GM08714 (cell line): ENCODE results near the gene PPFIA1.

Source experiments
- H3K4me3 ChIP-seq: fragments of 200-500 bp; sonication (Bioruptor generic); 2 replicates; pipeline ENCODE4 v1.5.1; 2014; ENCODE audit warnings: mild to moderate bottlenecking, low read length, inconsistent platforms
- ZNF274 ChIP-seq: IDR thresholded peaks from 2 replicates; pipeline ENCODE4 v1.6.1; 2012; ENCODE audit warnings: mild to moderate bottlenecking, low read depth, low read length

Gene PPFIA1

DNA sequence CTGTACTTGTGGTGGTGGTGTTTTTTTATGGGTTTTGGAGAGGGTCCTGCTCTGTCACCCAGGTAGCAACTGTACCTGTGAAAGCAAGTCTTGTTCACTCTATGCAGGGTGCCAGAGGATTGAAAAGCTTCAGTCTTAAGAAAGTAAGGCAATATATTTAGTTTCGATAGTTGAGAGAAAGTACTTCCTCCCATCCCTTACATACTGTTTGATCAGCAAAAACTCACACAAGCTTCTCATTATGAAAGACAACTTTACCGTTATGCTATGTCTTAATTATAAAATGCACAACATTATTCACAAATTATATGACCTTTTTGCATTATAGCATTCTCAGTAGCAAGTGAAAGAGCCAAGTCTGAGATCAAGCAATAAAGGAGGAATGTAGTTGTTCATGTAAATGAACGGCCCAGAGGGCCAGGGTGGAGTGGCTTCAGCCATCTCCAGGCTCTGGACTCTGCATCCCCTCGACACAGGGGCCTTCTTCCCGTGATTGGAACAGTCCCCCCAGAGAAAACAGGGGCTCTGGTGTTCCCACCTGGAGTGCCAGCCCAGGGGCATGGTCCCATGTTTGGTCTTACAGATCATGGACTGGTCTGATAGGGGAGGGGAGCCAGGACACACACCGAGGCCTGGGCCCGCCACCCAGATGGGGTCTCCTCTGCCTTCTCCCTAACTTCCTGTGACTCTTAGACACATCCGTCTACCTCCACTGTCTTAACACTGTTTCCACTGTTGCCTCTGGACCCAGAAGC is 89.1 kb downstream of the PPFIA1 start:
- TF ChIP-seq ZNF274: no peak
- H3K4me3 ChIP-seq: no peak overlapping the region

DNA sequence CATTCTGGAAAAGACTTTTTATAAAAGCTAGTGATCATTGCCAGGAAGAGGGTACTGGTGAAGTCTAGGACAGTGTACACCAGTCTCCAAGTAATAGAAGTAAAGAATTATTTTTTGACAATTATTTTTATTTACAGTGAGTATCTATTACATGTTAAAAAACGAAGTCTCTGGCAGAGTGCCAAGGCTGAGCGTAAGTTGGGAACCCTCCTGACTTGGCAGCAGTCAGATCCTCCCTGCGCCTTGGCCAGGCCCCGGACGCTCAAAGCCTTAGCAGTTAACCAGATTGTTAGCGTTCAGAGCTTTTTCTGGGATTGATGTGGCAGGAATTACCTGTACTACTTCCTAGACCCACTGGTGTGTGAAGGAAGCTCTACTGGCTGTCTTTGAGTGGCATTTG is 89.7 kb downstream of the PPFIA1 start:
- TF ChIP-seq ZNF274: no peak
- H3K4me3 ChIP-seq: no peak overlapping the region

DNA sequence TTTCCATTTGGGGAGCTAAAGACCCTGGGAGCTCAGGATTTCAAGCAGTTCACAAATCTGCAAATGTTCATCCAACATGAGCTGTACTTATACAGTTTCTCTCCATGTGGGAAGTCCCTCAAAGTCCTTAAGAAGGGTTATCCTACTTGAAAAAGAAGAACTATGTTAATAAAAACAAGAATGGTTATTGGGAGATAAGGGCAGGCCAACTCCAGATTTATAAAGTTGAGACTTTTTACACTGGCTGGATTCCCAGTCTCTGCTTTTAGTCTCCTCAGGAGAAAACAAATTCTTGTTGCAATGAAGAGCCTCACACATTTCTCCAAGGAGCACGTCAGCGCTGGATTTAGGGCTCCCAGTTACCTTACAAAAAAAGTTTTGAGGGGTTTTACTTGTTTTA is 93.7 kb downstream of the PPFIA1 start:
- TF ChIP-seq ZNF274: no peak
- H3K4me3 ChIP-seq: no peak overlapping the region

DNA sequence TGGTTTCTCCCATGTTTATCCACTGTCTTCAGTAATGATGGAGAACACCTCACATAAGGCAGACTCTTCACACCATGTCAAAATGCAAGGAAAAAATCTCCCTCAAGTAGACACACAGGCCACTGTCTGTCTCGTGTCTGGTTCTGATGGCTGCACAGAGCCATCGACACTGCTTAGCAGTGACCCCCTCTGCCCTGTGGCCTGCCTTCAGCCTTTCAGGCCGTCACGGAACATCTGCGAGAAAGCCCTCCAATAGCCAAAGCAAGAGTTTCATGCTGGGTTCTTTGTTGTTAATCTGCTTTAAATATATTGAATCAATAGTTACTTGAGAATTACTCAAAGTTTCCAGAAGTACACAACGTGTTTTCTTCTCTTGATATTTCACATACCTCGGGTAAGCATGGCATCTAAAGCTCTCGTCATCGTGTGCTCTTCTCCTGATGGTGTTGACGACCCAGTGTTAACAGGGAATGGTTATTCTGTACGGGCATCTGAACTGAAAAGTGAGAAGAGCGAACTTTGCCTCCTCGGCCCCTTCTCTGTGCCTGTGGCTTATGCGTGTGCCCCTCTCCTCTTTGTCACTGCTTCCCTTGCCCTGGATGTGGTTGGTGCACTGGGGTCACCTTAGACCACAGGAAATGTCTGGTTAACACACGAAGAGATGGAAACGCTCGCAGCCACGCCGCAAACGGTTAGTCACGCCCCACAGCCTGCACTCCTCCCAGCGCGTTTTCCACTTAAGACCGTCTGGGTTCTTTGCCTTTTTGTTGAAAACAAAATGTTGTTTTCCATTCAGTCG is 94.5 kb downstream of the PPFIA1 start:
- H3K4me3 ChIP-seq: no peak overlapping the region
- TF ChIP-seq ZNF274: no peak

DNA sequence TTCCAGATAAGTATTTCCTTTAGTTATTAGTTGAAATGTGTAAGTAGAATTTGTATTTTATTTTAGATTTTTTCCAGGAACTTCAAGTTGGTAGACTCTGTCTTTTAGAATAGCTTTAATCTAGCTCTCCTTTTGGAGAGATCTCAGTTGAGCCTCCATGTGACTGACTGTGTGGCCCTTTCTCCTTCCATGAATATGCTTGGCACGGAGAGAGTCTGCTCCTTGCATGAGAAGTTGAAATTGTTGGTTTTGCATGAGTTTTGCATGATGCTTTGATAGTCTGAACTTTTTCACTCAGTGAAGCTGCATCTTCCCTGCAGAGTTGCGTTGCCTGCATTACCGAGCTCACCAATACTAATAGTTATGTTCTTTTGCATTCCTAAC is 95.0 kb downstream of the PPFIA1 start:
- no peak for TF ChIP-seq ZNF274
- no peak overlapping the region for H3K4me3 ChIP-seq

DNA sequence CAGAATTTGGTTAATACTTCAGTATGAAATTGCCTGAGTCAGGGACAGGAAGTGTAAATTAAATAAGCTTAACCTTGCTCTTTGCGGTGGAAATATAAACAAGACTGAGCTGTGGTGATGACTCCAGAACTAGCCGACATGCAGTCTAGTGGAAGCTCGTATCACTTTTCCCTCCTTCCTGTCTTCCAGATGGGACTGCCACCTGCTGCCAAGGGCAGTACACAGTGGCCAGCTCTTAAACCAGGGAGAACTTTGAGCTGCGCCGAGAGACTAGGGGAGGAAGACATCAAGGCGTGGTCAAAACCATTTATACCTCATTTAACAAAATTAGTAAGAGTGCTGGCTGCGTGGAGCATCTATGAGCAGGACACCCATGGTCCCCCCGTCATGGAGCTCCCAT is 96.6 kb downstream of the PPFIA1 start:
- H3K4me3 ChIP-seq: no peak overlapping the region
- no peak for TF ChIP-seq ZNF274

DNA sequence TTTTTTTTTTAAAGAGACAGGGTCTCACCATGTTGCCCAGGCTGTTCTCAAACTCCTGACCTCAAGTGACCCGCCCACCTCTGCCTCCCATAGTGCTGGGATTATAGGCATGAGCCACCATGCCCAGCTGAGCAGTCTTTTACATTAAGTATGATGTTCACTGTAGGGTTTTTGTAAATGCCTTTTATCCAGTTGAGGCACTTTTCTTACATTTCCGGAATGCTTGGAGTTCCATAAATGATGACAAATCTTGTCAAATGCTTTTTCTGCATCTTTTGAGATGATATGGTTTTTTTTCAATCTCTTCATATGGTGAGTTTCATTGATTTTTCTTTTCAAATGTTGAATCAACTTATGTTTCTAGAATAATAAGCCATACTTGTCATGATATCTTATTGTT is 98.5 kb downstream of the PPFIA1 start:
- TF ChIP-seq ZNF274: no peak

DNA sequence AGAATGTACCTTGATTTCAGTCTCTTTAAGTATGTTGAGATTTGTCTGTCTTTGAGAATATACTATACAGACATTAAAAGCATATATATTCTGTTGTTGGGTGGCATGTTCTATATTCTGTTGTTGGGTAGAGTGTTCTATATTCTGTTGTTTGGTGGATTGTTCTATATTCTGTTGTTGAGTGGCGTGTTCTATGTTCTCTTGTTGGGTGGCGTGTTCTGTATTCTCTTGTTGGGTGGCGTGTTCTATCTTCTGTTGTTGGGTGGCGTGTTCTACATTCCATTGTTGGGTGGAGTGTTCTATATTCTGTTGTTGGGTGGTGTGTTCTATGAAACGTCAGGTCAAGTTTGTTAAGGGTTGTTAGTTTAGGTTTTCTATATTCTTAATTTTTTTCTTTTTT is 100.8 kb downstream of the PPFIA1 start:
- H3K4me3 ChIP-seq: no peak overlapping the region
- TF ChIP-seq ZNF274: no peak

More for the DNA sequence above, 98.5 kb downstream of the PPFIA1 start:
- no peak overlapping the region for H3K4me3 ChIP-seq

DNA sequence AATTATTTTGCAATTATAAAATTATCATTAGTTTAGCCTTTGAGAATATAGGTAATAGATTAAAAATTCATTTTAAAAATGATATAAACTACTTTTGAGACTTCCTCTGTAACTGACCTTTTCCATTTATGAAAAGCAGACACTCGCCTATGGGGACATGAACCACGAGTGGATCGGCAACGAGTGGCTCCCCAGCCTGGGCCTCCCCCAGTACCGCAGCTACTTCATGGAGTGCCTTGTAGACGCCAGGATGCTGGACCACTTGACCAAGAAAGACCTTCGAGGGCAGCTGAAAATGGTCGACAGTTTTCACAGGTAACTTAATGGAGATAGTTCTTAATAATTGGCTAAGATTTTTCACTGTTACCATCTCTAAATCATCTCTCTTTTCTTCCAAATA is 101.6 kb downstream of the PPFIA1 start:
- no peak for TF ChIP-seq ZNF274
- H3K4me3 ChIP-seq: no peak overlapping the region

DNA sequence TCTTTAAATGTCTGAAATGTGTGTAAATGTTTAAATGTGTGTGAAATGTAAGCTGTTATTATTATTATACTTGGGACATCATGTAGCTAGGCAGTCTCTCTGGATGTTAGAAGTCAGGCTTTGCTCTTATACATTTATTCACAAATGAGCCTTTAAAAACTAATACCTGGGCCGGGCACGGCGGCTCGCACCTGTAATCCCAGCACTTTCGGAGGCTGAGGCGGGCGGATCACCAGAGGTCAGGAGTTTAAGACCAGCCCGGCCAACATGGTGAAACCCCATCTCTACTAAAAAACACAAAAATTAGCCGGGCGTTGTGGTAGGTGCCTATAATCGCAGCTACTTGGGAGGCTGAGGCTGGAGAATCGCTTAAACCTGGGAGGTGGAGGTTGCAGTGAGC is 106.1 kb downstream of the PPFIA1 start:
- H3K4me3 ChIP-seq: no peak overlapping the region
- no peak for TF ChIP-seq ZNF274

DNA sequence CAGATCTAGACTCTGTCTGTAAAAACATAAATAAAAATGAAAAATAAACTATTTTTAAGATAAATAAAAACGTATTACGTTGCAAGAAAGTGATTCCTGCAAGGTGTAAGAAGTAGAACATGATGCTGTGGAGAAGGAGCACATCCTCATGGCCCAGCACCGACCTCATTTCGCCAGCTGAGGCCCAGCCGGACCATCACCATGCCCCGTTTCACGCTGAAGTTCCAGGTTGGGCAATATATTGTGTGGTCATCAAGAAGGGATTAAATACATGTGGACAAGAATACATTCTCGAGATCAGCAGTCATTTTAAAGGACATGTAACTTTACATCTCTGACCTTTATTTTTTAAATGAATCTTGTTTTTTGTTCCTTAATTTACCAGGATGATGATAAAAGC is 107.2 kb downstream of the PPFIA1 start:
- TF ChIP-seq ZNF274: no peak
- no peak overlapping the region for H3K4me3 ChIP-seq

DNA sequence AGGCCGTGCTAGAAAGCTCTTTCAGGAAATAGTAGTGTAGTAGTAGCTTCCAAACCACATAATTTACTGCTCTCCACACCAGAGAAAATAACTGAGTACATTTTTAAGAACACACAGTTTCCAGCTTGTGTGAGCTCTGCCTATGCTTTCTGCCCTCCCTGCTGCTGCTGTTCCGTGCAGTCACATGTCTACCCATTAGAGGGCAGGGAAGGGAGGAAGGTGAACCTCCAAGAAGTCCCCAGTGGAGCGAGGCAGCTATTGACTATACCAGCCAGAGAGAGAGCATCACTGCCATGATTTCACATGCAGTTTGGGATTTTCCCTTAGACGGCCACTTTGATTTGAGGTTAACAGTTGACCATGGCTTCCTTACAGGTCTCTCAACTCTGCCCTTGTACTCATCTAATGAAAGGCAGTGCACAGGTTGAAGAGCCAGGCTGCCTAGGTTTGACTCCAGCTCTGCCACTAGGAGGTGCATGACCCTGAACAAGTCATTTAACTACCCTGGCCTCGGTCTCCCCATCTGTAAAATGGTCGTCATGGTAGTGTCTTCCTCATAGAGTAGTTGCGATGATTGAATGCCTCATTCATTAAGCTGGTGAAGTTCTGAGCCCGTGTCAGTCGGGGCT is 108.1 kb downstream of the PPFIA1 start:
- no peak for TF ChIP-seq ZNF274
- no peak overlapping the region for H3K4me3 ChIP-seq

DNA sequence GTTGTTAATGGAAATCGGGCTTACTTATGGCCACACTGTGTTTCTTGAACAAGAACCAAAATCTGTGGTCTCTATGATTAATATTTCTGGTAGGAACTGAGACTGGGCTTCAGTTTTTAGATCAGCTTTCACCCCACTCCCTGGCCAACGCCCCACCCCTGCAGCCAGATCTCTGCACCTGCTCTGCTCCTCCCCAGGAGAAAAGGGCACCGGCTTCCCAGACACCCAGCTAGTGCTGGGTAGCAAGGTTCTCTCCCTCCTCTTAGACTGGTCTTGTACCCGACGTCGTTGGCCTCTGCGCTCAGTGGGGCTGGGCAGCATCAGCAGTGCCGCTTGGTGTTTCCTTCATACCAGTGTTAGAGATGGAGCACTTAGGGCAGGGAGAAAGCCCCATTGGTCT is 110.9 kb downstream of the PPFIA1 start:
- TF ChIP-seq ZNF274: no peak
- H3K4me3 ChIP-seq: no peak overlapping the region

DNA sequence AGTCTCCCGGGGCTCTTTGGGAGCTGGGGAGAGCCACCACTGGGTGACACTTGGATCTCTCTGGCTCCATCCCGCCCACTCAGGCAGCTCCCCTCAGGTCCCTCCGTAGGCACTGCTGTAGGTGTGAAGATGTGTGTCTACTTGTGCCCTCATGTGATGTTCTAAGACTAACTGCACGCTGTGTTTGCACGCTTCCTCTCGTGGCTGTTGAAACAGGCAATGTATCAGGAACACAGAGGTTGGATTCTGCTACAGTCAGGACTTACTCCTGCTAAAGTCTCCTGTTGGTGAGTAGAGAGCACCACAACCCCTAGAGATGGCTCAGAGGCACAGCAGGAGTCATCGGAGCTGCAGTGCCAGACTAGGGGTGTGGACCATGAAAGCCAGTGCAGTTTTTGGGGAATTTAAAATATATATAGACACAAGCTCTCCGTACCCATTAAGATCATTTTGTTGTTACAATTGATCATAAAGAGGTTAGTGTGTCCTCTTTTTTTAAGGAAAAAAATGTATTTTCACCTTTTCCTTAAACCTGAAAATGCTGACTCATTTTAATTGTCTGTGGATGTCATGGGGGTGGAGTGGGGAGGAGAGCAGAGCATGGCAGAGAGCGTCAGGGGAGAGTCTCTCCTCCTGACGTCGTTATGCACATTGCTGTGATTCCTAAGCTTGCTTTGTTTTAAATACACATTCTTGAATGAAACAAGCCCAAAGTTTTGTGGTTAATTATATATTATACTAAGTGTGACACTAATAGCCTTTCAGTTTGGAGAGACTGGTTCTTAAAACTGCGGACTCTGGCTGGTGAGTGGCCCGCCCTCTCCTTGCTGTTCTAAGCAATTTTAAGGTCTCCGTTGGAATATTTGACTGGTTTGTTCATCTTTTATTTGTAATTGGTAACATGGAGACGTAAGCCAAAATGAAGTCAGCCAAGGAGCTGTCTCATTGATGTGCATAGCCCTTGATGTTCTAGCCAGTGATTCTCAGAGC is 111.7 kb downstream of the PPFIA1 start:
- no peak overlapping the region for H3K4me3 ChIP-seq
- TF ChIP-seq ZNF274: no peak
